Bone marrow (tissue), 2 donors: ENCODE measurements around the gene POP4.
A peak's percentile ranks its signal among the peaks of the same experiment; 100 is the strongest.

Experiments
- DNase-seq, 2 donors: peaks; one replicate each; lab custom pipeline; 2025; lab: John Stamatoyannopoulos, UW

POP4 gene

GRCh38 chr19:29576761-29577648 lies 29.1 kb upstream of the POP4 start:
- DNase-seq, result no peak

GRCh38 chr19:29577649-29577963 lies 28.5 kb upstream of the POP4 start:
- no peak for DNase-seq

- no peak for DNase-seq
Observed at GRCh38 chr19:29578349-29578748, 27.7 kb upstream of the POP4 start.

GRCh38 chr19:29579308-29579910 lies 26.7 kb upstream of the POP4 start:
- no peak for DNase-seq

GRCh38 chr19:29581398-29581797 lies 24.7 kb upstream of the POP4 start:
- no peak for DNase-seq

GRCh38 chr19:29583196-29583999 lies 22.7 kb upstream of the POP4 start:
- DNase-seq, result no peak

- DNase-seq, result no peak
Observed at GRCh38 chr19:29586401-29586800, 19.7 kb upstream of the POP4 start.

GRCh38 chr19:29587059-29587458 lies 19.0 kb upstream of the POP4 start:
- no peak for DNase-seq

- DNase-seq, result peak in 1 of 2 donors; percentile 0
Observed at GRCh38 chr19:29587518-29587986, 18.5 kb upstream of the POP4 start.

GRCh38 chr19:29588095-29588494 lies 18.0 kb upstream of the POP4 start:
- no peak for DNase-seq

GRCh38 chr19:29590278-29590677 lies 15.8 kb upstream of the POP4 start:
- DNase-seq, result no peak

- DNase-seq, result no peak
Observed at GRCh38 chr19:29591670-29592069, 14.4 kb upstream of the POP4 start.

GRCh38 chr19:29593869-29594268 lies 12.2 kb upstream of the POP4 start:
- no peak for DNase-seq

- no peak for DNase-seq
Observed at GRCh38 chr19:29596080-29596727, 9.9 kb upstream of the POP4 start.

GRCh38 chr19:29596885-29597525 lies 9.1 kb upstream of the POP4 start:
- DNase-seq, result no peak

- no peak for DNase-seq
Observed at GRCh38 chr19:29598036-29598435, 8.0 kb upstream of the POP4 start.

GRCh38 chr19:29598496-29598895 lies 7.6 kb upstream of the POP4 start:
- DNase-seq, result no peak

- no peak for DNase-seq
Observed at GRCh38 chr19:29603308-29603707, 2.8 kb upstream of the POP4 start.

GRCh38 chr19:29606420-29606747 lies 301 bp downstream of the POP4 start:
- DNase-seq, result no peak

GRCh38 chr19:29609636-29610035 lies 3.6 kb downstream of the POP4 start:
- DNase-seq, result no peak

- DNase-seq, result no peak
Observed at GRCh38 chr19:29610213-29610573, 4.1 kb downstream of the POP4 start.
